Iris pigment epithelial cell (primary cell): Measurements from ENCODE around the gene TBC1D8B.
A peak's percentile ranks its signal among the peaks of the same experiment; 100 is the strongest.

Experiments used
- DNase-seq: peaks from one replicate; pipeline ENCODE4 v3.0.0-alpha.2; 2011; ENCODE audit warnings: low read depth

The TBC1D8B gene

DNA sequence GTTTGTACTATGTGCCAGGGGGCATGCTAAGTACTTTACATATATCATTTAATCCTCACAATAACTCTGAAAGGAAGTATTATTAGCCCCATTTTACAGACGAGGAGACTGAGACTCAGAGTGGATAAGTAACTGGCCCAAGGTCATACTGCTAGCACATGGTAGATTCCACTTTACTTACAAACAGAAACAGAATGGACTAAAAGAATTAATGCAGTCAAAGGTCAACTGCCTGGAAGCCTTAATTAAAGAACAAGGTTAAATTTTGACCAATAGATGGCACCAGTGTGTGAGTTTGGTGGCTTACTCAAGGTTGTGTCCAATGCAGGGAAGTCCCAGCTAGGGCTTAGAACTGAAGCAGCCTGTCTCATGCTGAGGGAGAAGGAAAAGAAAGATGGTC is 96.0 kb downstream of the TBC1D8B start:
- DNase-seq: peak; percentile 63

DNA sequence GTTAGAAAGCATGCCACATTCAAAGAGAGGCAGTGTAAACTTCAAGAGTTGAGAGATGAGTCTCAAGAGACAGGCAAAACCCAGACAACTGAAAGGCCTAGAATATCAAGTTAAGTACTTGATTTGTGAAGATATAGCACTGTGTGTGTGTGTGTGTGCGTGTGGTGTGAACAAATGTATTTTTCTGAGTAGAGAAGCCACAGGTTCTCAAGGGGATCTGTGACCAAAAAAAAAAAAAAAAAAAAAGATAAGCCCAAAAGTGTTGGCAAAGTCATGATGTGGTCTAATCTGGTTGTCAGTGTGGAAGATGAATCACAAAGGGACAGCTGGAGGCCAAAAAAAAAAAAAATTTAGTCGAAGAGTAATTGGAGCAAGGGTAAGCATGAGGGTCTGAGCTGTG is 96.8 kb downstream of the TBC1D8B start:
- peak; percentile 14 for DNase-seq

DNA sequence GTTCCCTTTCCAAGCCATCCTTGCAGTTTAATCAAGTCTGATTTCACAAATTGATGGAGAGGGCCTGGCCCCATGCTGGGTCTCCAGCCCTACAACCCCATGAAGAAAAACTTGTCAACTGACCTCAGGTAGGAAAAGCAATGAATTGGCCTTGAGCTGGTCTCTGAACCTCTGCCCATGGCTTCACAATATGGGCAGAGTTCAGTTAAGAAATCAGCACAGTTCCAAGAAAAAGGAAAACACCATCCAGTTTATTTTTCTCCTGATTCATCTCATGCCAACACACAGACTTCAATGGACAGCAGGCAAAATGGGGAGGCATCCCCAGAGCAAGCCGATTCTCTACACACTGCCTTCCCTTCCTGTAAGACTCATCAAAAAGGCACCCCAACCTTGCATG is 97.4 kb downstream of the TBC1D8B start:
- DNase-seq: no peak

DNA sequence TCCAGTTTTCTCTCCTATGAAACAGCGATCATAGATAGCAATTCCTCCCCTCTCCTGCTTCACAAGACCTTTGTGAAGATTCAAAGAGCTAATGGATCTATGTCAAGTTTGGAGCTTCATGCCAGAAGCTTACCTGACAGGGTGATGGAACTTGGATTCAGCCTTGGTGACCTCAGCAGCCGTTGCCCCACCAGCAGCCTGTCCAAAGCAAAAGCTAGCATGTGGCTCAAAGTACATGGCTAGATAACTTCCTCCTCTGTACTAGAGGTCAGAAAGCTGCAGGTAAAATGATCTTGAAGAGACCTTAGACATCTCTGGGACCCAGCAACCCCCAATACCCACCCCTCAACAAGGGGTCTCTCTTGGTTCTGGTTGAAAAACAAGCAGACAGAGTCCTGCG is 98.9 kb downstream of the TBC1D8B start:
- no peak for DNase-seq

DNA sequence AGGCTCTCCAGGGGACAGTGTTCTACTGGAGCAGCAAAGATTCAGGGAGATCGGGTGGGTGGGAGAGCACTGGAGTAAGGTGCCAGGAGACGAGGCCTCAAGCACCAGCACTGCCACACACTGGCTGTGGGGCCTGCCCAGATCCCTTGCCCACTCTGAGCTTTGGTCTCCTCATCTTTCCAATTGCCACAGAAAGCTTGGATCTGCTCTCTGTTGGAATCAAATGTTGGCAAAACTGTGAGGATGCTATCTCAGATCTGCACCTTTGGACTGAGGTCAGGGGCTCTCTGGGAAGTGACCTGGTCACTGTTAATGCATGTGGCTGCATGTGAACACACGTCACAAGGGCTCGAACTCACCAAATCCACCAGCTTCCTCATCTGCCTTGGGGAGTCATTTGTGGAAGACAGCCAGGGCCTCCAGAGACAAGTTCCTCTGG is 99.3 kb downstream of the TBC1D8B start:
- DNase-seq: no peak

- no peak for DNase-seq
These were observed 100.2 kb downstream of the TBC1D8B start for GRCh38 chrX:106902684-106903083.

DNA sequence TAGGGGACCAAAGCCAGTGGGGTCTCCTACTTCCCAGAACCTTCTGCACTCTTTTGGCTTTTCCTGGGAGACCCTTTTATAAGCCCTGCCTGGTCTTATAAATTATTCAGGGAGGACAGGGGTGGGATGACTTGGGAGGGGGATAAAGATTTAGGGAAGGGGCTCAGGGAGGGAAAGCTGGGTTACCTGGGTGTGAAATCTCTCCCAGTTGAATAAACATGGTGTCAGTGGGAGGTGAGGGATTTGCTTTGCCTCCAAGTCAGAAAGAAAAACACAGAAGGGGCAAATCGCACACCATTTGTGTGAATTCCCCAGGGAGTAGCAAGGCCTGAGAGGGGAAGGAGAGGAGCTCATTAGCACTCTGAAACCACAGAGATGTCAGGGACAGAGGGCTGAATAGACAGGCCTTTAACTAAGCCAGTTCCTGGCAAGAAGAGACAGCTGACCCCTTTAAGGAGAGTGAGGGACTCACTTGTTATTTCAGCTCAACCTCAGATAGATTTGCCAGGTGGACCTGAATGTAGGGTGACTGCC is 100.9 kb downstream of the TBC1D8B start, which contains the start of gene RIPPLY1:
Gene RIPPLY1, minus strand, starts transcription at position 51 of the 534 bp plus-strand sequence. CDS start 54 bp downstream, outside the sequence.
- DNase-seq: no peak

- no peak for DNase-seq
These were observed 101.5 kb downstream of the TBC1D8B start for GRCh38 chrX:106903856-106904528.

DNA sequence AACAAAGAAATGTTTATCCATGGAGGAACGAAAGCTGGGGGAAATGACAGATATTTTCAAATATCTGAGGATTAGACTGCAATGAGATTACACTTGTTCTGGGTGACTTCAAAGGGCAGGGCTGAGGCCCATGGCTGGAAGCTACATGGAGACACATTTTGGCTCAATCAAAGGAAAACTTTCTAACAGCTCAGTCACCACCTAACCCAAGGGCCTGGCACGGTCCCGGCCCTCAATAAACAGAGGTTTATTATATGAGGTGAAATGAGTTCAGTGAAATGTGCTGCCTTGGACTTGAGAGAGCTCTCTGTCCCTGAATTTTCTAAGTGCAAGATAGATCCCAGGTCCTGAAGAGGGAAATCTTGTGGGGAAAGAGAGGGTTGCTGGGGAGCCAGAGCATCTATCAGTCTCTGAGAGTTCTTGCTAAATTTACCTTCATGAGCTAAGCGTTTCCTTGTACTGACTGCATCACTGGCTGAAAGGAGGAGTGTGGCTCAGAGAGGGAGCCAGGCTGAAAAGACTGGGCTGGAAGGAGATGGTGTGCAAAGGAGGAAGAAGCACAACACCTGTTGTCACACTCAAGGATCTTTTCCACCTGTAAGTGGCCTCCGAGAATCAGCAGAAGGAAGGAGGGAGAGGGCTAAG is 102.7 kb downstream of the TBC1D8B start:
- DNase-seq: no peak

GRCh38 chrX:106906361-106906760 is 103.9 kb downstream of the TBC1D8B start:
- no peak for DNase-seq

- peak; percentile 56 for DNase-seq
These were observed 110.4 kb downstream of the TBC1D8B start for GRCh38 chrX:106912864-106913263.

DNA sequence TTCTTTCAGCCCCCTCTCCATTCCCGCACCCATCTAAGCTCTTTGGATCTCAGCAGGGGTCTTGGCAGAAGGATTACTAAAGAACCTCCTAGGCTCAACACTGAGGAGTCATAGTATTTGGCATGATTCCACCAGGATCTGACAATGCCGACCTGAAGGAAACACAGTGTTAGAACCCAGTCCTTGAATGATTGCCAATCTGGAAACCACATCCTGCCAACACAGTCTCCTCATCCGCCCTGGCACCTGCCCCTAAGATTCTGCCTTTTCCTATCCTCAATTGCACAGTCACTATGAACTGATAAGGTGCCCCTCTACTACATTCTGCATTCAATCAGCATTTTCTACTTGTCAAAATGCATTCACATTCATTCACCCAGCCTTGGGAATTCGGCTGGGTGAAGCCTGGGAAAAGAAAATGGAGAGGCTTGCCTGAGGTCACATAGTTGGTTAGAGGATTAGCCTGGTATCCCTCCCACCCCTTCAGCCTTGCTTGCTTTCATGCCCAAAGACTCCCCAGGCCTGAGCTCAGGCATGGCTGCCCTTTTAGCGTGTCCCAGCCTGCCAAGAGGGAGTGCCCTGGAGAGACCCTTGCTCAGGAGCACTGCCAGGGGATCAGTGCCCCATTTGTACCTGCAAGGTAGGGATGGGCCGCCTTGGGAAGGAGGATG is 115.5 kb downstream of the TBC1D8B start:
- DNase-seq: peak; percentile 70

DNA sequence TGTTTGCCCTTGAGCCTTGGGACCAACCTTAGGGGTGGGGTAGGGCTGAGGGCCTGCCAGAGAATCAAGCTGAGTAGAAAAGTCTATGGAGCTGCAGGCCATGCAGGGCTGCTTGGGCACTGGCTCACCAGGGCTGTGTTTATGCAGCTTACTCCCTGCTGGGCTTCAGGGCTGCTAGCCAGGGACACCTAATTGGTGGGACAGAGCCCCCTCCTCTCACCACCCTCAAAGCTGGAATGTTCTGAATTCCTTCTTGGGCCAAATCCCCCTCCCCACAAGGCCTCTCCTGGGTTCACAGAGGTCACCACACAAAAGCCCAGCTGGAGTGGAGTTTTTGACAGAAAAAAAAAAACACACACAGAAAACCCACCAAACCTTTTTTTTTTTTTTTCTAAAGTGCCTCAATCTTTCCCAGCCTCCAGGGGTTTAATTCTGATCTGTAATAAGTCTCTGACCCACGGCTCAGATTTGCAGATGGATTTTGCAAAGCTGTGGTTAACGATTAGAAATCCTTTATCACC is 117.5 kb downstream of the TBC1D8B start, which contains the start of gene CLDN2:
Gene CLDN2, plus strand, starts transcription at position 471 of the 521 bp plus-strand sequence. CDS start 7,827 bp downstream, outside the sequence.
- DNase-seq: no peak

DNA sequence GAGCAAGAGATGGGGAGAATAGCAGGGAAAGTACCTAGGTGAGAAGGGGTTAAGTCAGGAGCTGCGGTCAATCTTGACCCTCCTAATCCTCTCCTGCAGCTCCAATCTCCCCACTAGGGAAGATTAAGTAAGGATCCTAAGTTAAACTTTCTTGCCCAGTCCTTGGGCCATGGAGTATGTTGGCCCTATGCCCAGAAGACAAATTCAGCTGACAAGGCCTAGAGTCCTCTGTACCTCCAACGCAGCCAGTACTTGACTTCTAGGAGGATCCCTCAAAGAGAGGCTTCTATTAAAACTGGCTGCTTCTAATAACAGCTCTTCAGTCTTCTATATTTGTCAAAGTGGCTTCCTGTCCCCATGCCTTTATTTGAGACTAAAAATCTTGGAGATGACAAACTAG is 119.2 kb downstream of the TBC1D8B start:
- DNase-seq: no peak
